Ovary (tissue), 3 donors: ENCODE data around the gene TSPOAP1.

Source experiments
- CTCF ChIP-seq, 3 donors: fragments of 450-650 bp in 2 of 3; fragments of 200-600 bp in 1 of 3; IDR thresholded peaks; one replicate each; pipeline versions ENCODE4 v1.5.1 to v1.8.0; 2016 to 2022; ENCODE audit warnings: antibody characterized with exemption in 3 of 3, mild to moderate bottlenecking in 1 of 3
- EP300 ChIP-seq: sonication (generic); formaldehyde crosslinking; IDR thresholded peaks from one replicate; pipeline ENCODE4 v1.6.1; 2017; ENCODE audit warnings: antibody characterized with exemption
- POLR2A ChIP-seq: fragments of 450-650 bp; IDR thresholded peaks from one replicate; pipeline ENCODE4 v1.6.1; 2017; ENCODE audit warnings: antibody characterized with exemption, mild to moderate bottlenecking, moderate library complexity
- donor health status: DM: no; HTN: no; CAD: no.

GRCh38 chr17:58363457-58364185 is 35.0 kb upstream of the TSPOAP1 start:
- TF ChIP-seq POLR2A (no peak), CTCF (IDR thresholded peaks at IDR 0.05) (no peak), EP300 (no peak)
